Lung (tissue), 12 donors: ENCODE data around the gene PHACTR3. TPM values are rescaled to one million over a fixed set of nuclear protein-coding genes. Genes with fewer than 3 reads are reported as not detected.

Experiments
- ATAC-seq: fragments of 200-7000 bp; cut with Tn5 transposase; one replicate; pipeline ENCODE4 v1.9.1; 2020; ENCODE audit warnings: moderate number of reproducible peaks; ENCODE audit not compliant: insufficient read depth, low FRiP score
- DNase-seq, 3 donors: peaks; one replicate each; pipeline ENCODE4 v3.0.0-alpha.2; 2013 to 2017
- H3K27ac ChIP-seq, 2 donors: one replicate each; pipeline ENCODE4 v1.5.1; 2013; ENCODE audit warnings: mild to moderate bottlenecking in 2 of 2, moderate library complexity in 2 of 2, control low read depth in 1 of 2, inconsistent platforms in 1 of 2, low read depth in 1 of 2, low read length in 1 of 2
- H3K27me3 ChIP-seq, 3 donors: one replicate each; pipeline ENCODE4 v1.5.1; 2013; ENCODE audit warnings: low read length in 2 of 3; ENCODE audit not compliant: control insufficient read depth in 3 of 3, insufficient read depth in 3 of 3
- H3K36me3 ChIP-seq, 4 donors: one replicate each; pipeline ENCODE4 v1.5.1; 2013; ENCODE audit warnings: low read length in 4 of 4, mild to moderate bottlenecking in 1 of 4, moderate library complexity in 1 of 4; ENCODE audit not compliant: control insufficient read depth in 4 of 4, insufficient read depth in 4 of 4
- H3K4me1 ChIP-seq, 5 donors: one replicate each; pipeline ENCODE4 v1.5.1; 2013; ENCODE audit warnings: low read length in 5 of 5, mild to moderate bottlenecking in 2 of 5, moderate library complexity in 1 of 5; ENCODE audit not compliant: control insufficient read depth in 5 of 5, insufficient read depth in 5 of 5
- H3K4me3 ChIP-seq: one replicate; pipeline ENCODE4 v1.5.1; 2013; ENCODE audit warnings: mild to moderate bottlenecking, control low read depth, moderate library complexity
- H3K9ac ChIP-seq, 2 donors: one replicate each; pipeline ENCODE4 v1.5.1; 2013; ENCODE audit warnings: low read length in 2 of 2, control low read depth in 1 of 2; ENCODE audit not compliant: insufficient read depth in 1 of 2
- H3K9me3 ChIP-seq, 4 donors: one replicate each; pipeline ENCODE4 v1.5.1; 2013; ENCODE audit warnings: low read length in 3 of 4, mild to moderate bottlenecking in 1 of 4, moderate library complexity in 1 of 4; ENCODE audit not compliant: control insufficient read depth in 4 of 4, insufficient read depth in 3 of 4
- CTCF ChIP-seq: IDR thresholded peaks from 2 replicates; pipeline ENCODE4 v1.5.1; 2012; ENCODE audit warnings: mild to moderate bottlenecking; ENCODE audit errors: control extremely low read depth, extremely low read depth
- WGBS, 2 donors: extraction: QIAGEN DNeasy Blood & Tissue Kit; methylation state at CpG; one replicate each; pipeline ENCODE4 v1.1.7; 2013; 5-methylcytosine and 5-hydroxymethylcytosine counted together
- polyA plus RNA-seq, 2 donors: library from polyadenylated mRNA; stranded (reverse); fragments of 200-250 nt; gene quantifications; one replicate each; pipeline ENCODE4 v1.2.1, GENCODE V29; 2013
- total RNA-seq, 2 donors: library from RNA; depleted of rRNA in 1 of 2; stranded (reverse); fragments of >200 nt in 1 of 2; gene quantifications; one replicate each; pipeline ENCODE4 v1.2.1, GENCODE V29; 2014 to 2021
- donor health status: control.
- donor health status: control.
- donor health status: Bipolar disorder and iron deficiency.
- donor health status: healthy.
- donor health status: DM: yes; HTN: yes; CAD: no.

PHACTR3 gene
- total and polyA plus RNA-seq, 4 donors = 3.8 to 12.0 (median 5.9) TPM

- H3K27ac ChIP-seq = no peak overlapping the region
- H3K4me1 ChIP-seq = peaks cover 0 to 11% (median 0%) of the 10 kb centered on the region in 5 donors
- H3K9me3 ChIP-seq = peaks cover 0 to 4% (median 1%) of the 10 kb centered on the region in 4 donors
- no peak overlapping the region for H3K4me3 ChIP-seq
- ATAC-seq (no peak), DNase-seq (no peak)
- H3K27me3 ChIP-seq = peaks cover 0 to 2% (median 2%) of the 10 kb centered on the region in 3 donors
- no peak for TF ChIP-seq CTCF
- no peaks in the 10 kb centered on the region for H3K36me3 ChIP-seq
- H3K9ac ChIP-seq = no peak overlapping the region
- WGBS, 2 donors = 52 to 55% methylated on average over 1 of the region's 1 CpG
These were observed 105.3 kb downstream of the PHACTR3 start for GRCh38 chr20:59709636-59710035.

- Histone ChIP-seq H3K36me3 (no peaks in the 10 kb centered on the region), H3K27ac (no peak overlapping the region), H3K9me3 (peaks cover 0 to 7% (median under 1%) of the 10 kb centered on the region in 4 donors), H3K27me3 (peaks cover 0 to 13% (median 3%) of the 10 kb centered on the region in 3 donors), H3K4me1 (peaks cover 0 to 6% (median 0%) of the 10 kb centered on the region in 5 donors), H3K4me3 (no peak overlapping the region), H3K9ac (no peak overlapping the region)
- ATAC-seq = no peak
- no peak for TF ChIP-seq CTCF
- DNase-seq = no peak
These were observed 113.7 kb downstream of the PHACTR3 start for GRCh38 chr20:59718071-59718470.

GRCh38 chr20:59718751-59719150 is 114.4 kb downstream of the PHACTR3 start:
- WGBS, 2 donors = 59 to 75% methylated on average over 12 of the region's 12 CpGs
- DNase-seq (no peak), ATAC-seq (no peak)

More at GRCh38 chr20:59718751-59719150, 114.4 kb downstream of the PHACTR3 start:
- H3K27ac ChIP-seq = no peak overlapping the region
- no peak for TF ChIP-seq CTCF
- H3K9ac ChIP-seq = no peak overlapping the region
- peaks cover 0 to 7% (median 0%) of the 10 kb centered on the region in 4 donors for H3K9me3 ChIP-seq
- no peaks in the 10 kb centered on the region for H3K36me3 ChIP-seq
- H3K4me1 ChIP-seq = peaks cover 0 to 6% (median 0%) of the 10 kb centered on the region in 5 donors
- H3K27me3 ChIP-seq = peaks cover 0 to 17% (median 3%) of the 10 kb centered on the region in 3 donors
- H3K4me3 ChIP-seq = no peak overlapping the region
